Measurements from ENCODE around the gene KCNG4.
A peak's percentile ranks its signal among the peaks of the same experiment; 100 is the strongest.
"Not testable (repeated sequence)": the region's sequence is repeated elsewhere in the genome, so short reads cannot be mapped to it uniquely, and the experiment has no call there.

The KCNG4 gene

DNA sequence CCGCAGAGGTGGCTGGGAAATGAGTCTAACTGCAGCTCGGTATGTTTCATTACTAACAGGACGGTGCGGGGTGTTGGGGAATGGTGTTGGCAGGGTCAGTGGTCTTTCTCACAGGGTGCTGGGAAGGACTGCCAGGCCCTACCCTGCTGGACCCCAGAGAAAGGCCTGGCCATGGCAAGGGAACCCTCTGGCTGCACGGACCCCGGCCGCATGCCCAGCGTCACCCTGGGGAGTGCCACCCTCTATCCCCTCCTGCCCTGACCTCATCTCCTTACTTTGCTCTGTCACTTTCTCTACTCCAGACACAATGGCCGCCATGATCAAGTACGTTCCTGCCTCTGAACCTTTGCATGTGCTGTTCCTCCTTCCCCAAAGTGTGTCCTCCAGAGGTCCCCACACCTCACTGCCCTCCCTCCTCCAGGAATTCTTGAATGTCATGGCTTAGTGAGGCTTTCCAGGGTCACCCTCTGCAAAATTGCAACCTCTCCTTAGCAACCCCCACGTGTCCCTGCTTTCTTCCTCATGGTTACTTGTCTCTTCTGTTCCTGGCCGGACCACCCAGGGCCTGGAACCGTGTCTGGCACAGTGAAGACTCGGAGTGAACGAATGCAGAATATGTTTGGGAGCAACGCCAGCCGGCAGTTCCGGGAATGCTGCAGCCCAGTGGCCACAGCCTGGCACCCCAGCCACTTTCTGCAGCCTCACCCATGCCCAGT lies 33.7 kb downstream of the KCNG4 start:
- DNase-seq: no peak

DNA sequence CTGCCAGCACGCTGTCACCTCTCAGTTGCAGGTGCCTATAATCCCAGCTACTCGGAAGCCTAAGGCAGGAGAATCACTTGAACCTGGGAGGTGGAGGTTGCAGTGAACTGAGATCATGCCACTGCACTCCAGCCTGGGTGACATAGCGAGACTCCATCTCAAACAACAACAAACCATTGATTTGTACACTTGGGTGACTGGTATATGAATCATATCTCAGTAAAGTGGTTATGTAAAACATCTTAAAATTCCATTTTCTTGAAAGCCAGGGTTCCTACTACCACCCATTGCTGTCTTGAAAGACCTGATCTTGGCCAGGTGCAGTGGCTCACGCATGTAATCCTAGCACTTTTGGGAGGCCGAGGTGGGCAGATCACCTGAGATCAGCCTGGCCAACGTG lies 34.7 kb downstream of the KCNG4 start:
- DNase-seq: not testable (repeated sequence)

DNA sequence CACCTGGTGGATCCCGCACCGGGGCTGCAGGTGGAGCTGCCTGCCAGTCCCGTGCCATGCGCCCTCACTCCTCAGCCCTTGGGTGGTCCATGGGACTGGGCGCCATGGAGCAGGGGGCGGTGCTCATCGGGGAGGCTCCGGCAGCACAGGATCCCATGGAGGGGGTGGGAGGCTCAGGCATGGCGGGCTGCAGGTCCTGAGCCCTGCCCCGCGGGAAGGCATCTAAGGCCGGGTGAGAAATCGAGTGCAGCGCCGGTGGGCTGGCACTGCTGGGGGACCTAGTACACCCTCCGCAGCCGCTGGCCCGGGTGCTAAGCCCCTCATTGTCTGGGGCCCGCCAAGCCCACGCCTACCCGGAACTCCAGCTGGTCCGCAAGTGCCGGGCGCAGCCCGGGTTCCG lies 35.3 kb downstream of the KCNG4 start:
- DNase-seq: not testable (repeated sequence)

DNA sequence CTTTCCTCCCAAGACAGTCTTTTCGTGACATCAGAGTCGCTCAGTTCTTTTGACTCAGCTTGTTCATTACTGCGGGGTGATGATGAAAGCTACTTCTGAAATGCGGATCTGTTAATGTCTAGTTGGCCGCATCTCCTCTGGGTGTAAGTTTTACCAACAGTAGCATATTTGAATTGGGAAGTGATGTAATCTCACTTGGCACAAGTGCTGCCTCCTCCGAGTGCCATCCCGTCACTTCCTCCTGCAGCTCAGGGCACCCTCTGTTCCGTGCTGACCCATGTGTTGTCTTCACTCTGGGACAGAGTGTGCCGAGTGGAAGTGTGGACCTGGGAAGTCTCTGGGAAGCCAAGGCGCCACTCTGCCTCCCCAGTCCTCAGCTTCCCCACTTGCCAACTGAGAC lies 40.0 kb downstream of the KCNG4 start:
- no peak for DNase-seq

DNA sequence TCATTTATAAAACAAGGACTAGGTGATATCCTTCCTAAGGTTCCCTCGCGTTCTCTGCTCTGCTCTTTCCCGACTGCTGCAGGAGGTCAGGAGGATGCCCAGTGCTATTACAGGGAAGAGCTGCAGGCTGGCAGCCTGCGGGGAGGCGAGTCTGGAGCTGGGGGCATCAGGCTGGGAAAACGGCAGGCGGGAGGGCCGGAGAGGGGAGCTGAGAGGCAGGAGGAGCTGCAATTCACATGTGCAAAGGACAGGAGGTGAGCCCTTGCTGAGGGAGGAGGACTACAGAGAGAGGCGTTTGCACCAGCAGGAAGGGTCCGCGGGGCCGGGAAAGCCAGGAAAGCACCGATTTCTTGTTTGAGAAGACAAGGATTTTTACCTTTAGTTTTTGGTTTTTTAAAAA lies 40.7 kb downstream of the KCNG4 start:
- DNase-seq: no peak

DNA sequence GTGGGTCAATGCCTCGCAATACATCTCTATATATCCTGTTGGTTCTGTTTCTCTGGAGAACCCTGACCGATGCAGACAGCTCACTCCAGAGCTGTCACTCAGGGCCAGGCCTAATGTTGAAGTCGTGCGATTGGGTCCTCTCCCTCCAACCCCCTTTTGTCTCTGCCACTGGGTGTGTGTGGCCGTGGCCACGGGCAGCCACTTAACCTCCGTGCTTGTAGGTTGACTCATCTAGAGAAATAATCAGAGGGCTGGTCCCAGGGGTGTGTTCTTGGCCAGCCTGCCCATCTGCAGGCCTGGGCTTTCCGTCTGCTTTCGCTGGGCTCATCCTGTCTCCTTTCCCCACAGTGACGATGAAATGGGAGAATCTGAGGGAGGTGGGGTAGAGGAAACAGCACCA lies 41.4 kb downstream of the KCNG4 start:
- no peak for DNase-seq

DNA sequence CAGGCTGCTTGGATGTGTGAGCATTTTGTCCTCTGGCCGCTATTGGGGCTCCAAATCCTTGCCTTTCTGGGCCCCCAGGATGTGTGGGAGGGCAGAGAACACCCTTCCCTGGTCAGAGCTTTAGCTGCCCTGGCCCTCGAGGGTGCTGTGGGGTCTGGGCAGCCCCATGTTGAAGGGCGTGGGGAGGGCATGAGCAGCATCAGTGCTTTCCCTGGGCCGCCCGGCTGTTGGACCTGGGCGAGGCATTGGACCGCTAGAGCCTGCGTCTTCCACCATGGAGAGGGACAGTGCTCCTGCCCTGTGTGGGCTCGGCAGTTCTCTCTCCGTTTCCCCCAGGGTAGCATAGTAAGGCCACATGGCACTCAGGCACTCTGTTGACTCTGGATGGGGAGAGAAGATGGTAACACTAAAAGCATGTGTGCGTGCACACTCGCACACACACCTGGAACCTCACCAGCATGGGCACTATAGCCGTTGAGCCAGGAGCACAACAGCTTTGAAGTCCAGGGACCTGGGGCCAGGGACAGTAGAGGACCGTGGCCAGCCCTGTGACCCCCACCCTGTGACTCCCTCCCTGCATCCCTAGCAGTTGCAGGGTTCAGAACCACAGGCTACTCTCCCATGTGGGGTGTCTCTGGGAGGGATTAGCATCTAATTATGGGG lies 42.2 kb downstream of the KCNG4 start:
- no peak for DNase-seq

DNA sequence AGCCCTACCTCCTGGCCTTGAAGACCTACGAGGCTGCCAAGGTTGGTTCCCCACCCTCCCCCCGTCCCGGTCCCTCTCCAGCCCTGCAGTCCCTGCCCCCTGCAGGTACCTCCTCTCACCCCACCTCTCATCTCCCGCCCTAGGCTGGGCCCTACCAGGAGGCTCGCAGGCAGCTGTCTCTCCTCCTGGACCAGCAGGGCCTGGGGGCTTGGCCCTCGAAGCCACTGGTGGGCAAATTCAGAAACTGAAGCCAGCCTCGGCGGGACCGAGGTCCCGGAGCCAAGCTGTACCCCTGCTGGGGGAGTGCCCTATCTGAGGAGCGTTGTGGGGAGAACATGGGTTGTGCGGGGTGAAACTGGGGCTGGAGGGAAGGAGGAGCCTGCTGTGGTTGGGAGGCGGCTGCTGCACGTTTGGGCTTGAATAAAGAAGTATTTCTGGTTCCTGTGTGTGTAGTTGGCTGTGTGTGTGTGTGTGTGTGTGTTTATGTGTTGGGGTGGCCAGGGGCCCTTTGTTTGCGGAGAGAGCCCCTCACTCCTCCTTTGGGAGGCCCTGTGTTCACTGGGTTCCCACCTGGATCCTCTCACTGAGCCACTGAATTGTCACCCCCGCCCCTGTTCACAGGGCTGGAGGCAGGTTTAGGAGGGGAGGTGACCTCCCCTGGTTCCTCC lies 43.0 kb downstream of the KCNG4 start:
- no peak for DNase-seq

DNA sequence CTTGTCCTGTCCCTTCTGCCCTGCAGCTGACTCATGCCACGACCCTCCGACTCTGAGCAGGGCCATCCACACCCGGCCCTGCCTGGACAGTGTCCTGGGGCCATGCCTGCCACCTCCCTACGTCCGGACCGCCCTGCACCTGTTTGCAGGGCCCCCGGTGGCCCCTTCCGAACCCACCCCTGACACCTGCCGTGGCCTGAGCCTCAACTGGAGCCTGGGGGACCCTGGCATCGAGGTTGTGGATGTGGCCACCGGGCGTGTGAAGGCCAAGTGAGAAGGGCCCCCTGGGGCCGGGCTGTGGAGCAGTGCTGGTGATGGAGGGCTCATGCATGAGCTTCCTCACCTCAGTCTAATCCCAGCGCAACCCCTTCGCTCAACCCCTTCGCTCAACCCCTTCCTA lies 43.7 kb downstream of the KCNG4 start:
- DNase-seq: no peak

DNA sequence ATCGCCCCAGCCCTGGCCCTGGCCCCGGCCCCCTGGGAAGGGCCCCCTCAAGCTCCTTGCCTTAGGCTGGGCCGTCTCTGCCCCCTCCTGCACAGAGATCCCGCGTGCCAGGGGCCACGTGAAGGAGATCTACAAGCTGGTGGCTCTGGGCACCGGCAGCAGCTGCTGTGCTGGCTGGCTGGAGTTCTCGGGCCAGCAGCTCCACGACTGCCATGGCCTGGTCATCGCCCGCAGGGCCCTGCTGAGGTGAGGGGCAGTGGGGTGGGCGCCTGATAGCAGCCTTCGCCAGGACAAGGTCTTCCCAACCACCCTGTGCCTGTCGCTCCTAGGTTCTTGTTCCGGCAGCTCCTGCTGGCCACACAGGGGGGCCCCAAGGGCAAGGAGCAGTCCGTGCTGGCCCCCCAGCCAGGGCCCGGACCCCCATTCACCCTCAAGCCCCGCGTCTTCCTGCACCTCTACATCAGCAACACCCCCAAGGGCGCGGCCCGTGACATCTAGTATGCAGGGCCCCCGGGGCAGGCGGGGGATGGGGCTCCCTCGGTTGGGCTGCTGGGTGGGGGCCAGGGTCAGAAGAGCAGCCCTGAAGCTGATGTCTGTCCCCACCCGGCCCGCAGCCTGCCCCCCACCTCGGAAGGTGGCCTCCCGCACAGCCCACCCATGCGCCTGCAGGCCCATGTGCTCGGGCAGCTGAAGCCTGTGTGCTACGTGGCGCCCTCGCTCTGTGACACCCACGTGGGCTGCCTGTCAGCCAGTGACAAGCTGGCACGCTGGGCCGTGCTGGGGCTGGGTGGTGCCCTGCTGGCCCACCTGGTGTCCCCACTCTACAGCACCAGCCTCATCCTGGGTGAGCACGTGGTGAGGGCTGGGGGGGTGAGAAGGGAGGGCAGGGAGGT lies 44.4 kb downstream of the KCNG4 start:
- DNase-seq: no peak

DNA sequence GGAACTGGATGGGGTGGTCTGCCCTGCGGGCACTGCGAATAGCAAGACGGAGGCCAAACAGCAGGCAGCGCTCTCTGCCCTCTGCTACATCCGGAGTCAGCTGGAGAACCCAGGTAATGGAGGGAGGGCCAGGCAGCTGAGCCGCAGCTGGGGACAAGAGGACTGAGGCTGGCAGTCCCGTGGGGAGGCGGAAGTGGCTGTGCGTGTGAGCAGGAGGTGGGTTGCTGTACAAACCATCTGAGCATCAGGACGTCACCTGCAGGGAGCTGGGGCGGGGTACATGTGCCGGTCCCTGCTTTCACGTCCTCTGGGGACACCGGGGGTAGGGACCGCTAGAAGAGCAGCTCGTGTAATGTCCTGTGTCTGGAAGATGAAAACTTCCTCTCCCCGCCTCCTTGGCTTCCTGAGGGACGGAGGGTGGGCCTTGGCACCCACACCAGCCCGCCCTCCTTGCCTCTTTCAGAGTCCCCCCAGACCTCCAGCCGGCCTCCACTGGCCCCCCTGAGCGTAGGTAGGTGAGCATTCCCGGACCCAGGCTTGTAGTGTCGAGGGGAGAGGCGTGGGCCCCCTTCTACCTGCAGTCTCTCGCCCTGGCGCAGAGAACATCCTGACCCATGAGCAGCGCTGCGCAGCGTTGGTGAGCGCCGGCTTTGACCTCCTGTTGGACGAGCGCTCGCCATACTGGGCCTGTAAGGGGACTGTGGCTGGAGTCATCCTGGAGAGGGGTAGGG lies 45.2 kb downstream of the KCNG4 start:
- peak; percentile 35 for DNase-seq

DNA sequence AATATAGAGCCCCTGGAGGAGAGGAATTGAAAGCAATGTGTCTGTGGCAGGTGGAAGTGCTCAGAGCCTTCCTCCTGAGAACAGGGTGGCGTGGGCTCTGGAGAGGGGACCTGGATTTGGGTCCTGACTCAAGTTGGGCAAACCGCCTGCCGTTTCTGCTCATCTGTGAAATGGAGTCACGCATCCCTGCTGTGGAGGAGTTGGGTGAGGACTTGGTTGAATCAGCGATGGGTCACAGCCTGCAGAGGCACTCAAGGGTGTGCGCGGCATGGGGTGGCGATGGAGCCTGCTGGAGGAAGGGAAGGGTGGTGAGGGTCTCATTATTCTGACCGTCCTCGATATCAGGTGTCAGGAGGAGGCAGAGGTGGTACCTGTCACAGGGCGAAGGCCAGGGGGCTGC lies 45.8 kb downstream of the KCNG4 start:
- no peak for DNase-seq

DNA sequence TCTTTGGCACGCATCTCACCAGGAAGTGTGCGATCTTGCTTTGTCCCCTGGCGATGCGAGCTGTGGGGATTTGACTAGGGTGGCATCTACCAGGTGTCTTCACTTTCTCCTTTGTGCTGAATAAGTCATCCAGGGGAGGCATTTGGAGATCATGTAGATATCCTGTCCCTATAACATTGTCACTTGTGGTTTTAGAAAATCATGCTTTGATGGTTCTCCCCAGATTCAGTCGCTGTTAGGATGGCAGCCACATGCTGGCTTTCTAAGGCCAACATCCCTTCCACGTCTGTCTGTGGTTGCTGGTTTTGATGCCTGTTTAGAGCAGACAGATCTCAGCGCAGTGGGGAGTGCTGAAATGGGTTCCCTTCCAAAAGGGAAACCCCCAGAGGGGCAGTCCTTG lies 46.3 kb downstream of the KCNG4 start:
- no peak for DNase-seq

DNA sequence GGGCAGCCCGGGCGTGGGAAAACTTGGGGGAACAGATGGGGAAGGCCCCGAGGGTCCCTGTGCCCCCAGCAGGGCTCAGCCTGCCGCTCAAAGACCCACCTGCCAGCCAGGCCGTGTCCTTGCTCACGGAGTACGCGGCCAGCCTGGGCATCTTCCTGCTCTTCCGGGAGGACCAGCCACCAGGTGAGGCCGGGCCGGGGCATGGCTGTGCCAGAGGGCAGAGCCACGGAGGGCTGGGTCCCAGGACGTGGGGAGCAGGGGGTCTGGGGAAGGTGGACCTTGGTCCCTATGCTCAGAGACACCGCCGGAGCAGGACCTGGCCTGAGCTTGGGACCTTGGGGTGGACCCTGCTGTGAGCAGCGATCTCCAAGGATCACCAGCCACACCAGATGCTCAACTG lies 48.3 kb downstream of the KCNG4 start:
- no peak for DNase-seq

DNA sequence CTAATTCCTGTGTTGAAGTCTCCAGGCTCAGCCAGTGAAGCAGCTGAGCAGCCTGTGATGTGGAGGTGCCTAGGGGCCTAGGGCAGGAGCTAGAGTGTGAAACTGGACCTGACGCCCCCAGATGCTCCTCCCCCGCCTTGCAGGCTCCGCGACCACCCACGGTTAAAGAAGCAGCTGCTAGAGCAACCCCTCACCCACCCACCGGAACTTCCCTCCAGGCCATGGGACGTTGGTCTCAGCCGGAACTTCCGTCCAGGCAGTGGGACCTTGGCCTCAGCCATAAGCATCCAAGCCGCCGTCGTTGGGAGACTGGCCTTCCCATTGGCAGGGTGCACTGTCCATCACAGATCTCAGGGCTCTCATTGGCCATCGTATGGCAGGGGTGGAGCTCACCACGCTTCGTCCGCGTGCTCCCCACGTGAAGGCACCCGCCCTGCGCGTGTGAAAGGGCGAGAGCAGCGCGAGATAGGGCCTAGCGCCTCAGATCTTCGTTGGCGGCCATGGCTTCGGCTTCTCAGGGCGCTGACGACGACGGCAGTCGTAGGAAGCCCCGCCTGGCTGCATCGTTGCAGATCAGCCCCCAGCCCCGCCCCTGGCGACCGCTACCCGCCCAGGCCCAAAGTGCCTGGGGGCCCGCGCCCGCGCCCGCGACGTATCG lies 49.0 kb downstream of the KCNG4 start, which contains the start of gene ADAD2:
Gene ADAD2, plus strand, starts transcription at position 427 of the 658 bp plus-strand sequence. Its CDS starts 74 bp downstream, at position 501.
- no peak for DNase-seq

DNA sequence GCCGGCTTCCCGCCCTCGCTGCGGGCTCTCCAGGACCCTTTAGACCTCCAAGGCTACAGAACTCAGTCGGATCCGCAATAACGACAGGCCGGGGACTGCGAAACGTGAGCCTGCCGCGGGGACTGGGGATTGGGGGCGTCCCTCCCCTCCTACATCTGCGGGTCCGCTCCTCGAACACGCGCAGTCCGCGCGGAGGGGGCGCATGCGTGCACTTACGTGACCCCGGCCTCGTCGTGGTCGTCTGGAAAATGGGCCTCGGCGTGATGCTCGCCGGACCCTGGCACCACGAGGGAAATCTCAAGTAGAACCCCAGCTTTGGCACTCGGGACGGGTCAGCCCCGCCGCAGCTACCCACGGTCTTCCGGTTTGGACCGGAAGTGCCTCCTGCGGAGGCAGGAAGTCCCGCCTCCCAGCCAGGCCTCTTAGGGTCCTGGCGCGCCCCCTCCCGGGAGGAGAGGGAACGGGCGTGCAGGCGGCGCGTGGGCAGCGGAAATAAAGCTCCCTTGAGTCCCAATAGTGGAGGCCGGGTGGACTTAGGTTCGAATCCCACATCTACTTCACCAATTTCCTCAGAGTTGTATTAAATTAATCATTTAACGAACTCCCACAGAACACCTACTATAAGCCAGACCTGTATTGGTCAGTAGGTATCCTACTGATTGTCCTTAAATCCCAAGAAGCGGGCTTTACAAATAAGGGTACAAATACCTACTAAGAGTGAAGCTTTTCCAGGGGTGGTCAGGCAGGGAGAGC lies 53.0 kb downstream of the KCNG4 start, which contains the start of gene TAF1C:
Gene TAF1C, minus strand, starts transcription at position 373 of the 753 bp plus-strand sequence. CDS start 2,069 bp downstream, outside the sequence.
- DNase-seq: no peak

DNA sequence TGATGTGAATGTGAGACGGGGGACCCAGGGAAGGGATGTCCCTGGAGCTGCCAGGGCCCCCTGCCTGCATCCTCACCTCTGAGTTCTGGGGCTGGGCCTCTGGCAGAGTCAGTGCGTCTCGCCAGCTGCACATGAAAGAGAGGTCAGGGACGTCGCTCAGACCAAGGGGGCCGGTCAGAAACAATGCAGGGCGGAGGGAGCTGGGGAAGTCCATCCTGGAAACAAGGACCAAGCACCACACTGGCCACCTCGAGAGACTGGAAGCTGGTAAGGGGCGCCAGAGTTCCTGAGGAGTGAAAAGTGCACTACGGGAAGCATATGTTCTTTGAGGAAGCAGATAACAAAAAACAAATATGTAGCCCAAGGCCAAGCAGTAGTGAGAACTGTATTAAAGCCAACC lies 55.0 kb downstream of the KCNG4 start:
- no peak for DNase-seq

DNA sequence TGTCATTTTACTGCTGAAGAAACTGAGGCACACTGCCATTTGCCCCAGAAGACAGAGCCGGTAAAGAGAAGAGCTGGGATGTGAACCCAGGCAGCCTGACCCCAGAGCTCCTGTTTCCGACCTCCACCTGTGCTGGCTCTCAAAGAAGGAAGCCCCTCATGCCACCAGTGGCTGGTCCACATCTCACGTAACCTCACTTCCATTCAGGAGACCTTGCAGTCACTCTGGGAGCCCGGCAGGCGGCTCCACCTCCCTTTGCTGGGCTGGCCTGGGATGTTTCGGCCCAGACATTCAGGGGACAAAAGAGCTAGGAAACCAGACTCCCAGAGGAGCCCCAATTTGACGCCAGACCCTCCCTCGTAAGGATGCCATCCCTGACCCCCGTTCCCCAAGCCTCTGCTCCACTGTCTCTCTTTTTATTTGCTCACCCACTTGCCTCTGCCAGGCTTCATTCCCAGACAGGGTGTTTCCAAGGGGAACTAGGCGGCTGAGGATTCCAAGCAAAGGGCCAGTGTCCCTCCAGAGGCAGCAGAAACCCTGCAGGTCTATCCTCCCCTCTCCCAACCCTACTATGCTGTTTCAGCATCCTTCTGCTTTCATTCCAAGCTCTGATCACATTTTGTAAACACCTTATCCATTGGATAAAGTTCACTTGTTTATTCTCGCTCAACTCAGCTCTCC lies 55.8 kb downstream of the KCNG4 start:
- no peak for DNase-seq

DNA sequence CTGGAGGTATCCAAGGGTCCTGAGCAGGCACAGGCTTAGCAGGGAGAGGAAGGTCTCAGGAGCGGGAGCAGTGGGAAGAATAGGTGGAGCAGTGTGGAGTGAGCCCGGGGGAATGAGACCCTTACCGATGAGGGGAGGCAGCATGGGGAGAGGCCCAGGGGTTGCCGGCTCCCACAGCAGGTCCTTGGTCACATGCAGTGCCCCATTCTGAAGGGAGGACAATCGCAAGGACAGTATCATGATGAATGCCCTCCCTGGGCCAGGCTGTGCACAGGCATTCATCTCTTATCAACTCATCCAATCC lies 56.3 kb downstream of the KCNG4 start:
- no peak for DNase-seq

Data from NCI-H187 treated with DMSO at 0.1 percent for 48 hours (cell line).